Uterus (tissue), 4 donors: ENCODE data around the gene HTR1D. TPM values are rescaled to one million over a fixed set of nuclear protein-coding genes. Genes with fewer than 3 reads are reported as not detected.
"Not testable (repeated sequence)": the region's sequence is repeated elsewhere in the genome, so short reads cannot be mapped to it uniquely, and the experiment has no call there.

Experiments
- DNase-seq, 2 donors: peaks; one replicate each; pipeline ENCODE4 v3.0.0-alpha.2; 2019 to 2020
- H3K27ac ChIP-seq, 2 donors: fragments of 200-600 bp; sonication (generic); 1 replicate in 1 of 2; 2 replicates in 1 of 2; pipeline ENCODE4 v1.5.1; 2016 to 2018
- H3K27me3 ChIP-seq, 2 donors: fragments of 200-600 bp; sonication (generic); one replicate each; pipeline ENCODE4 v1.5.1; 2018 to 2019; ENCODE audit warnings: control low read depth in 1 of 2
- H3K36me3 ChIP-seq, 2 donors: fragments of 200-600 bp; sonication (generic); one replicate each; pipeline ENCODE4 v1.5.1; 2019; ENCODE audit warnings: control low read depth in 1 of 2
- H3K4me1 ChIP-seq, 2 donors: fragments of 200-600 bp; sonication (generic); one replicate each; pipeline ENCODE4 v1.5.1; 2018 to 2019; ENCODE audit warnings: control low read depth in 1 of 2
- H3K4me3 ChIP-seq, 2 donors: fragments of 200-600 bp; sonication (generic); 1 replicate in 1 of 2; 2 replicates in 1 of 2; pipeline ENCODE4 v1.5.1; 2018 to 2019; ENCODE audit warnings: mild to moderate bottlenecking in 1 of 2
- H3K9me3 ChIP-seq, 2 donors: fragments of 200-600 bp; sonication (generic); one replicate each; pipeline ENCODE4 v1.5.1; 2019; ENCODE audit warnings: control low read depth in 1 of 2
- CTCF ChIP-seq, 4 experiments: fragments of 200-600 bp in 2 of 4; fragments of 450-650 bp in 2 of 4; sonication (generic) in 2 of 4; IDR thresholded peaks; one replicate each; pipeline ENCODE4 v1.5.1; 2016 to 2019; ENCODE audit warnings: antibody characterized with exemption in 4 of 4, mild to moderate bottlenecking in 2 of 4, moderate library complexity in 1 of 4
- POLR2A ChIP-seq, 2 donors: fragments of 450-650 bp; IDR thresholded peaks; one replicate each; pipeline ENCODE4 v1.6.1; 2016; ENCODE audit warnings: antibody characterized with exemption in 2 of 2, mild to moderate bottlenecking in 1 of 2, moderate library complexity in 1 of 2
- intact Hi-C: fragments of 100-400 bp; cut with DNase I; formaldehyde crosslinking; loops from one replicate; pipeline ENCODE4 v1.15.1; 2023; ENCODE audit warnings: low total_unique reads
- total RNA-seq, 4 donors: library from RNA; depleted of rRNA in 3 of 4; stranded (reverse); fragments of >200 nt in 3 of 4; gene quantifications; one replicate each; pipeline versions ENCODE4 v1.1.0 to v1.2.4, GENCODE V29; 2014 to 2023
- donor health status: DM: yes; HTN: yes; CAD: no.

The HTR1D gene
- total RNA-seq, 4 donors from 2014 or later, result not detected

- Histone ChIP-seq H3K36me3 (no peaks in the 10 kb centered on the region), H3K4me3 (no peak overlapping the region), H3K9me3 (no peaks in the 10 kb centered on the region), H3K4me1 (no peaks in the 10 kb centered on the region), H3K27me3 (no peaks in the 10 kb centered on the region), H3K27ac (no peak overlapping the region)
- TF ChIP-seq POLR2A (IDR thresholded peaks at IDR 0.05), result no peak
- TF ChIP-seq CTCF (IDR thresholded peaks at IDR 0.05), result no peak
- DNase-seq, result no peak
- intact Hi-C loops, result no loop called here
Observed at GRCh38 chr1:23209770-23210169, 7.5 kb downstream of the HTR1D start.

- intact Hi-C loops, result no loop called here
- Histone ChIP-seq H3K9me3 (no peaks in the 10 kb centered on the region), H3K27ac (no peak overlapping the region), H3K27me3 (no peaks in the 10 kb centered on the region), H3K4me3 (no peak overlapping the region), H3K36me3 (no peaks in the 10 kb centered on the region), H3K4me1 (no peaks in the 10 kb centered on the region)
- no peak for DNase-seq
- TF ChIP-seq CTCF (IDR thresholded peaks at IDR 0.05) (no peak), POLR2A (IDR thresholded peaks at IDR 0.05) (no peak)
Observed at GRCh38 chr1:23208527-23208926, 8.8 kb downstream of the HTR1D start.

GRCh38 chr1:23207733-23208132 is 9.6 kb downstream of the HTR1D start:
- H3K27ac ChIP-seq, DNase-seq, H3K4me3 ChIP-seq, H3K36me3 ChIP-seq, H3K27me3 ChIP-seq, H3K9me3 ChIP-seq, intact Hi-C loops, H3K4me1 ChIP-seq: not testable (repeated sequence)

GRCh38 chr1:23202263-23202749 is 15.0 kb downstream of the HTR1D start:
- Histone ChIP-seq H3K4me3 (no peak overlapping the region), H3K27me3 (no peaks in the 10 kb centered on the region), H3K9me3 (no peaks in the 10 kb centered on the region), H3K36me3 (no peaks in the 10 kb centered on the region), H3K27ac (no peak overlapping the region), H3K4me1 (no peaks in the 10 kb centered on the region)
- DNase-seq, result no peak
- no peak for TF ChIP-seq CTCF (IDR thresholded peaks at IDR 0.05)
- TF ChIP-seq POLR2A (IDR thresholded peaks at IDR 0.05), result no peak
- intact Hi-C loops, result no loop called here

- Histone ChIP-seq H3K4me1 (no peaks in the 10 kb centered on the region), H3K9me3 (no peaks in the 10 kb centered on the region), H3K27me3 (no peaks in the 10 kb centered on the region), H3K36me3 (no peaks in the 10 kb centered on the region), H3K27ac (no peak overlapping the region), H3K4me3 (no peak overlapping the region)
- intact Hi-C loops, result no loop called here
- DNase-seq, result no peak
- no peak for TF ChIP-seq CTCF (IDR thresholded peaks at IDR 0.05)
- no peak for TF ChIP-seq POLR2A (IDR thresholded peaks at IDR 0.05)
Observed at GRCh38 chr1:23200883-23201282, 16.4 kb downstream of the HTR1D start.

- DNase-seq, result no peak
Observed at GRCh38 chr1:23198373-23198772, 18.9 kb downstream of the HTR1D start.

More at GRCh38 chr1:23198373-23198772, 18.9 kb downstream of the HTR1D start:
- Histone ChIP-seq H3K4me3 (no peak overlapping the region), H3K36me3 (no peaks in the 10 kb centered on the region), H3K27ac (no peak overlapping the region), H3K27me3 (no peaks in the 10 kb centered on the region), H3K9me3 (no peaks in the 10 kb centered on the region), H3K4me1 (no peaks in the 10 kb centered on the region)
- intact Hi-C loops, result no loop called here
- TF ChIP-seq POLR2A (IDR thresholded peaks at IDR 0.05) (no peak), CTCF (IDR thresholded peaks at IDR 0.05) (no peak)
